HG02981 (cell line): ENCODE results near the gene ATRX.
"Not testable (repeated sequence)": the region's sequence is repeated elsewhere in the genome, so short reads cannot be mapped to it uniquely, and the experiment has no call there.

Experiments used
- ATAC-seq: cut with Tn5 transposase; IDR thresholded peaks from one replicate; pipeline ENCODE4 v1.9.1; 2021; ENCODE audit warnings: mild to moderate bottlenecking, moderate library complexity; ENCODE audit not compliant: unreplicated experiment

The ATRX gene

DNA sequence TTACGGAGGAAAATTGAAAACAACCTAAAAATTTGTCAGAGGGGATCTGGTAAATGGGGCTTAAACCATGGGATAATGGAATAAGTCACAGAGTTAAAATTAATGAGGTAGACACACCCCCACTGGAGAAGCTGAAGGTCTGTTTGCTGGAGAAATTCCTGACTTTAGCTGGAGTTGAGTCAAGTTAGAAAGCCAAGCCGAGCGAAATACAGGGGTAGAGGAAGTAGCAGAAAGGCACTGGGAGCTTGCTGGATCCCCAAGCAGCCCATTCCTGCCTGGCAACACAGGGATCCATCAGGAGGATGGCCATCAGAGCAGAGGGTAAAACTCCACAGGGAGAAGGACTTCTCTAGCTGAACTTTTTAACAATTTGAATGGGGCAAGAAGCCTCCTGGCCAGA, 163.8 kb downstream of the ATRX start:
- ATAC-seq = no peak

GRCh38 chrX:77621453-77621852, 164.6 kb downstream of the ATRX start:
- ATAC-seq = not testable (repeated sequence)

DNA sequence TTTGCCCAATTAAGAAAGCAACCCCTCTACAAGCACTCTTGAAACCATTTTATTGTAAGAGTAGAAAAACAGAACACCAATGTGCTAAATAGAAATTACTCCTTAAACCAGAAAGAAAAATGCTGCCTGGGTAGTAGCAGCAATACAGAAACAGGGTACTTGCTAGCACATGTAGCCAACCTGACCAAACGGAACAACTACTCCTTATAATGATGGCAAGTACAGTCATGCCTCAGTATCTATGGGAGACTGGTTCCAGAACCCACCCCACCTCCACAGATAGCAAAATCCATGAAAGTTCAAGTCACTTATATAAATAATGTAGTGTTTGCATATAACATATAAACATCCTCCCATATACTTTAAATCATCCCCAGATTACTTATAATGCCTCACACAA, 168.8 kb downstream of the ATRX start:
- ATAC-seq = no peak

- ATAC-seq = no peak
These were observed 182.2 kb downstream of the ATRX start for GRCh38 chrX:77603635-77604336.

DNA sequence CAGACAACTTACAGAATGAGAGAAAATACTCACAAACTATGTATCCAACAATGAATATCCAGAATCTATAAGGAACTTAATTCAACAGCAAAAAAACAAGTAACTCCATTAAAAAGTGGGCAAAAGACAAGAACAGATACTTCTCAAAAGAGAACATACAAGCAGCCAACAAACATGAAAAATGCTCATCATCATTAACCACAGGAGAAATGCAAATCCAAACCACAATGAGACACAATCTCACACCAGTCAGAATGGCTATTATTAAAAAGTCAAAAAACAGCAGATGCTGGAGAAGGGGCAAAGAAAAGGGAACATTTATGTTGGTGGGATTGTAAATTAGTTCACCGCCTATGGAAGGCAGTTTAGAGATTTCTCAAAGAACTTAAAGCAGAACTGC, 188.5 kb downstream of the ATRX start:
- ATAC-seq = no peak

DNA sequence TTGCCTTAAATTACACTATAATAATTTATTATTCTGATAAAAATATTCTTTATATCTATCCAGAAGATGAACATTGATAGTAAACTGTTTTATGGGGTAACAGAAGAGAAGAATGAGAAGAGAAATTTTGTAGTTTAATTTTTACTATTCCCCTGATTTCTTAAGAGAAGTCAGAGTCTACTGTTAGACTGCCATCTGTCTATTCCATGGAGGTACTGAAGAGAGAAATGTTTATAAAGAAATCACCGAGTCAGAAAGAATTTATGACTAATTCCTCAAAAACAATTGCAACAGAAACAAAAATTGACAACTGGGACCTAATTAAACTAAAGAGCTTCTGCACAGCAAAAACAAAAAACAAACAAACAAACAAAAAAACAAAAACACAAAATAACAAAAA, 188.9 kb downstream of the ATRX start:
- no peak for ATAC-seq

DNA sequence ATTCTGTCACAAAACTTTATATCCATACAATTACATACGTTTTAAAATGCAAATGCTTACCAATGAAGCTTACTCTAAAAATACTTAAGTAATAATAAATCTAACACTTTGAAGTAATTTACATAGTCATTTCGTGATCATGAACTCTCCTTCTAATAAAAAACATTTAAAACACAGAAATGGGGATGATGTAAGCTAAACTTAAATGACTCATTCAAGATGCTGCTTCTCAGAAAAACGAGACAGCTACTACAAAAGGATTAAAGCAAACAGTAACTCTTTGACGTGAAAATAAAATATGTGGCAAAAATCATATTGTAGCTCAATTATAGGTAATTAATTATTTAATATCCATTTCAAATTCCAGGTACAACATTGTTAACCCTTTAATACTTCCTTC, 190.2 kb downstream of the ATRX start:
- no peak for ATAC-seq

- no peak for ATAC-seq
These were observed 213.7 kb downstream of the ATRX start for GRCh38 chrX:77572322-77572721.

DNA sequence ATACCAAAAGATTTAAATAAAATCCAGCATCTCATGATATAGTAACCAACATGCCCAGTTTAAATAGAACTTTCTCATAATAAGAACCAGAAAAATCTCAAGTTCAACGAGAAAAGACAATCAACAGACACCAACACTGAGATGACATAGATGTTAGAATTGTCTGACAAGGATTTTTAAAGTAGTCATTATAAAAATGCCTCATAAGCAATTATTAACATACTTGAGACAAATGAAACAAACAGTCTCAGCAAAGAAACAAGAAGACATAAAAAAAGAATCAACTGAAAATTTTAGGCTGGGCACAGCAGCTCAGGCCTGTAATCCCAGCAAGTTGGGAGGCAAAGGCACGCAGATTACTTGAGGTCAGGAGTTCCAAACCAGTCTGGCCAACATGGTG, 220.7 kb downstream of the ATRX start:
- ATAC-seq = no peak

DNA sequence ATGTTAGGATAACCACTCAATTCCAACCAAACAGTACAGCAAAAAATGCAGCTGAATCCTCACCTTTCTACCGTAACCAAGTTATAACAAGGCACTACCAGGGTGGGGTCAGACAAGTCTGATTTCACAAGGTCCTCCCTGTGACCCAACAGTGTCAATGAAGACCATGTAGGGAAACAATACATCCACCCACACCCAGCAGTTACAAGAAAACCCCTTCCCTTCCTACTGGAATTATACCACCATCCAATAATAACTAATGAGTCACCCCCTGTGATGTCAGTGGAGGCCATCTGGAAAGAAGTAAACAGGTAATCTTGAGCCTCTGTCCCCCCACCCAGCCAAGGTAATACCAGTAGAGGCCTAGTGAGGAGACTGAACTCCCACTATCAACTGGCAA, 221.2 kb downstream of the ATRX start:
- no peak for ATAC-seq

DNA sequence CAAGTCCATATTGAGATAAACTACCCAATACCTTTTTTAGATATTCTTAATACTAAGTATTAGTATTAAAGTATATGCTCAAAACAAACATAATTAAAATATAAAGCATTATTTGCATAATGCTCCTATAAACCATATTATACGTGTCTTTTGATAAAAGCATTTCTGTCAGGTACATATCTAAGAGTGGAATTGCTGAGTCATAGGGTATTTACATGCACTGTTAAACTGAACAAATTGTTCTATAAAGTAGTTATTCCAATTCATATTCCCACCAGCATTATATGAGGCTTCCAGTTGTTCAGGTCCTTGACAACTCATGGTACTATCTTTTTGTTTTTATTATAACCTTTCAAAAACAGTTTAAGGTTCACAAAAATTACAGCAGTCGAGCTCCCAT, 224.6 kb downstream of the ATRX start:
- no peak for ATAC-seq

DNA sequence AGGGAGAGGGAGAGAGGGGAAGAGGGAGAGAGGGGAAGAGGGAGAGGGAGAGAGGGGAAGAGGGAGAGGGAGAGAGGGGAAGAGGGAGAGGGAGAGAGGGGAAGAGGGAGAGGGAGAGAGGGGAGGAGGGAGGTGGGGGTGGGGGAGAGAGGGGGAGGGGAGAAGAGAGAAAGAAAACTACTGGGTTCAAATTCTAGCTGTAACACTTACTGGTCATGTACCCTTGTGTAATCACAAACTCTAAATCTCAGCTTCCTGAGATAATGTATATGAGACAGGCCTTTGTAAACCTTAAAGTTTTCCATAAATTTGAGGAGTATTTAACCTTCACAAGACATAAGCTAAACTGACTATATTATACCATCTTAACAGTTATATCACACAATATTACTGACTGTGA, 229.7 kb downstream of the ATRX start:
- ATAC-seq = no peak

- no peak for ATAC-seq
These were observed 237.3 kb downstream of the ATRX start for GRCh38 chrX:77548751-77549150.

DNA sequence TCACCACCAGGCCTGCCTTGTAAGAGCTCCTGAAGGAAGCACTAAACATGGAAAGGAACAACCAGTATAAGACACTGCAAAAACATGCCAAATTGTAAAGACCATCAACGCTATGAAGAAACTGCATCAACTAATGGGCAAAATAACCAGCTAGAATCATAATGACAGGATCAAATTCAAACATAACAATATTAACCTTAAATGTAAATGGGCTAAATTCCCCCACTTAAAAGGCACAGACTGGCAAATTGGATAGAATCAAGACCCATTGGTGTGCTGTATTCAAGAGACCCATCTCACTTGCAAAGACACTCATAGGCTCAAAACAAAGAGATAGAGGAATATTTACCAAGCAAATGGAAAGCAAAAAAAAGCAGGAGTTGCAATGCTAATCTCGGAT, 246.2 kb downstream of the ATRX start:
- ATAC-seq = not testable (repeated sequence)

- not testable (repeated sequence) for ATAC-seq
These were observed 254.8 kb downstream of the ATRX start for GRCh38 chrX:77531261-77531660.

DNA sequence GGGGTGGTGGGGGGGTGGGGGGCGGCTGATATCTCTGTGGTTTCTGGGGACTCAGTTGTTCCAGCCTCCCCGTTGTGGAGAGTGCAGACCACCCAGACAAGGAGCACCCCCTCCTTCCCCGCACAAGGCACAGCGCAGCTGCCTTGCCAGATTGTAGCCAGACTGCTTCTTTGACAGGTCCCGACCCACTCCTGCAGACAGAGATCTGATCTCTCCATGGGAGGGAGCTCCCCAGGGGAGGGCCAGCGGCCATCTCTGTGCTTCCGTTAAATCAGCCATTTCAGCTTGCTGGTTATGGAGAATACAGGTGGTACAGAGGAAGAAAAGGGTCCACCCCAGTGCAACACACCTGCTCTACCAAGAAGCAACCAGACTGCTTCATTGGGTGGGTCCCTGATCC, 258.0 kb downstream of the ATRX start:
- no peak for ATAC-seq

DNA sequence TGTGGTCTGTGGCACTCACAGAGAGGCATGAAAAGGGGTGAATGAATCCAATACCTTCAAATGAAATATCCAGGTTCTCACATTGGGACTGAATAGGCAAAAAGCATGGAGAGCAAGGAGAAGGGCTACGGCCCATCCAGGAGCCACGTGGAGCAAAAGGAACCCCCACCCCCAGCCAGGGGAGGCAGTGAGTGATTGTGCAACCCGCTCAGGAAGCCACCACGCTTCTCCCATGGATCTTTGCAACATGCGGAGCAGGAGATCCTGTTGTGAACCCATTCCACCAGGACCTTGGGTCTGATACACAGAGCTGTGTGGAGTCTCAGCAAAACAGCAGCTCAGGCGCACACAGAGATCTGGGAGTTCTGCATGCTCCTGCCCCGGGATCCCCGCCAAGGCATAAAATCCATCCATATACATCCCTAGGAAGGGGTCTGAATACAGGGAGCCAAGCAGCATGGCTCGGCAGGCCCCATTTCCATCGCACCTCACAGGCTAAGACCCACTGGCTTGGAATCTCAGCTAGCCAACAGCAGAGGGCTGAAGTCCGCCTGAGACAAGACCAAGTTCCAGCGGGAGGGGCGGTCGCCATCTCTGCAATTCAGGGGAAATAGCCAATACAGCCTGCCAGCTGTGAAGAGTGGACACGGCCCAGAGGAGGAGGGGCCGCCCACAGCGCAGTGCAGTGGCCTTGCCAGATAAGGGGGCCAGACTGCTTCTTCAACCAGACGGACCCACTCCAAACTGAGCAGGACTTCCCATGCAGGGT, 258.6 kb downstream of the ATRX start:
- ATAC-seq = no peak

DNA sequence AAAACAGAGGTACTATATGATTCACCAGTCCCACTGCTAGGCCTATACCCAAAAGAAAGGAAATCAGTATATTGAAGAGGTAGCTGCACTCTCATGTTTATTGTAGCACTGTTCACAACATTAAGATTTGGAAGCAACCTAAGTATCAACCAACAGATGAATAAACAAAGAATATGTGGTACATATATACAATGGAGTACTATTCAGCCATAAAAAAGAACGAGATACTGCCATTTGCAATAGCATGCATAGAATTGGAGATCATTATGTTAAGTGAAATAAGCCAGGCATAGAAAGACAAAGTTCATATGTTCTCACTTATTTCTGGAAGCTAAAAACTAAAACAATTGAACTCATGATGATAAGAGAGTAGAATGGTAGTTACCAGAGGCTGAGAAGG, 266.3 kb downstream of the ATRX start:
- no peak for ATAC-seq

DNA sequence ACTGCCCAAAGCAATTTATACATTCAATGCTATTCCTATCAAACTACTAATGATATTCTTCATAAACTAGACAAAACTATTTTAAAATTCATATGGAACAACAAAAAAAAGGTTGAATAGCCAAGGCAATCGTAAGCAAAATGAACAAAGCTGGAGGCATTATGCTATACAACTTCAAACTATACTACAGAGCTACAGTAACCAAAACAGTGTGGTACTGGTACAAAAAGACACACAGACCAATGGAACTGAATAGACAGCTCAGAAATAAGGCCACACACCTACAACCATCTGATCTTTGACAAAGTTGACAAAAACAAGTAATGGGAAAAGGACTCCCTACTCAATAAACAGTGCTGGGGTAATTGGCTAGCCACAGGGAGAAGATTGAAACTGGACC, 271.8 kb downstream of the ATRX start:
- no peak for ATAC-seq

DNA sequence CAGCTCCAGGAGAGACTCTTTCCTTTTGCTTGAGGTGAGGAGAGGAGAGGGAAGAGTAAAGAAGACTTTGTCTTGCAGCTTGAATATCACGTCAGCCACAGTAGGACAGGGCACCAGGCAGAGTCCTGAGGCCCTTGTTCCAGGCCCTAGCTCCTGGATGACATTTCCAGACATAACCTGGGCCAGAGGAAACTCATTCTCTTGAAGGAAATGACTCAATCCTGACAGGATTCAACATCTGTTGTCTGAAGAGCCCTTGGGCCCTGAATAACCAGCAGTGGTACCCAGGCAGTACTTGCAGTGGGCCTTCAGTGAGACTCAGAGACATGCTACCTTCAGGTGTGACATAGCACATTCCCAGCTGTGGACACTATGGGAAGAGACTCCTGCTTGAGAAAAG, 276.0 kb downstream of the ATRX start:
- no peak for ATAC-seq

DNA sequence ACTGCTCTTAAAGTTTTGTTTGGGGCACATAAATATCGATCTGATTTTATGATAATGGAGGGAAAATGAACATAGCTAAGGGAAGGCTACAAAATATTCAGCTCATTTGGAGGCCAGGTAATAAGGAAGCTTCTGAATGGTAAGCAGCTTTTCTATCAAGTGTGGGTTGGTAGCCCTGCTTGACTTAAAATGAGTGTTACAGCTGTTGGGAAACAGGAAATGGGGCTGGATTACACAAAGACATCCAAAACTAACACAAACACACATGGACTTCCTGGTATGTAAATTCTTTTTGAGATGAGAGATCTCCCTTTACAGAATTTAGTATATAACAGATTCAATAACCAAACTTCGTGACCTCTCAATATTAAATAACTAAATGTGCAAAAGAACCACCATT, 280.8 kb downstream of the ATRX start:
- no peak for ATAC-seq

DNA sequence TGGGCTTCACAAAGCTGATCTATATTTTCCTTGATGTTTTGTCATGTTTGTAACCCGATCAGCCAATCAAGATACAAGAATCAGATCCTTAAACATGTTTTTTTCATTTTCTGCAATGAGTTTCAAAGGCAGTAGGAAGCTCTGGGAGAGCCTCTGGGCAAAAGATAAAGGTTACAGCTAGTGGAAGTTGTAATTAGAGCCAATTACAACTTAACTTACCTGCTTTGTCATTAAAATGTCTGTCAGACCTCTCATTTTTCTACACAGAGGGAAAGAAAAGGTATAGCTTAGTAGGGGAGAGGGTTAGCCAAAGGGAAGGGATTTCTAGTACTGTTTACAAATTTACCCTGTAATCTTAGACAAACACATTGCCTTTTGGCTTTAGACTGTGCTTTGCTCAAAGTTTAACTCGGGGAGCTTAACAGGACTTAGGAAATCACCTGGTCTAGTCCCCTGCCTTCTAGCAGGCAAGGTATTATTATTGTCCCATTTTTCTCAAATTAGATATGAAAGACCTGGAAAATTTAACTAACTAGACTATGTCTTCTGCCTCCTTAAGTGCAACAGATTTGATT, 283.0 kb downstream of the ATRX start:
- no peak for ATAC-seq
